ENCODE data around the gene SPAG4. TPM values are rescaled to one million over a fixed set of nuclear protein-coding genes. Genes with fewer than 3 reads are reported as not detected.
A peak's percentile ranks its signal among the peaks of the same experiment; 100 is the strongest.

The SPAG4 gene
- total and polyA plus RNA-seq, 10 of the 15 experiments (the other 5 are each of a cell fraction or from before 2014, with no cell fraction given) = 0.90 to 12.5 (median 2.4) TPM

- 26% methylated on average over 4 of the region's 4 CpGs for WGBS (ENCODE audit: insufficient coverage, insufficient replicate concordance, low lambda C conversion rate, missing lambda C conversion rate)
- in situ Hi-C loops (cut with MboI) (no loop called here), intact Hi-C loops (cut with micrococcal nuclease; ENCODE audit: unreplicated experiment) (loop anchor here (5.0 kb wide), 1 partner anchor 93 kb away; the partner anchor contains the start of genes NFS1 and ROMO1)
- FAIRE-seq = no peak
- Histone ChIP-seq H3K4me2 (ENCODE audit: control insufficient read depth, insufficient read depth) (no peak overlapping the region), H3K9me3 (replicated peaks; ENCODE audit: control insufficient read depth, insufficient read depth, low read length) (no peaks in the 10 kb centered on the region), H3K9ac (ENCODE audit: control insufficient read depth, insufficient read depth, low read length) (no peak overlapping the region), H3K27ac (ENCODE audit: control insufficient read depth, insufficient read depth) (no peak overlapping the region), H3K27me3 (replicated peaks in 1 of 2; ENCODE audit: control insufficient read depth in 2 of 2, insufficient read depth in 2 of 2, low read length in 1 of 2) (peaks cover 9 to 11% of the 10 kb centered on the region in 2 experiments; a peak in 3 of 4 replicates), H4K20me1 (ENCODE audit: control insufficient read depth, insufficient read depth) (no peaks in the 10 kb centered on the region), H3K79me2 (ENCODE audit: control insufficient read depth, insufficient read depth, low read length) (no peaks in the 10 kb centered on the region), H2AFZ (ENCODE audit: control insufficient read depth, low read depth, low read length) (no peak overlapping the region), H3K36me3 (ENCODE audit: control insufficient read depth in 2 of 2, insufficient read depth in 2 of 2, low read length in 1 of 2) (no peaks in the 10 kb centered on the region), H3K4me1 (ENCODE audit: control insufficient read depth, insufficient read depth, low read length) (peaks cover 19% of the 10 kb centered on the region), H3K4me3 (no peak overlapping the region)
- peak; percentile 42 for ATAC-seq
- RAD21 ChIA-PET (ENCODE audit: unreplicated experiment) = interaction anchor here (0.5 to 1.0 kb wide), 2 partner anchors 13 to 49 kb away, joined by 4 read pairs; no protein-coding TSS in a partner anchor
- SMC1A ChIA-PET (ENCODE audit: uncharacterized antibody, unreplicated experiment) = interaction anchor here (0.7 to 2.0 kb wide), 6 partner anchors 13 to 141 kb away, joined by 3 to 6 read pairs (median 3); no protein-coding TSS in a partner anchor
- POLR2A ChIA-PET = interaction anchor here (0.5 to 2.0 kb wide), 2 partner anchors 14 to 138 kb away, joined by 4 read pairs; no protein-coding TSS in a partner anchor
- peak; percentile 24 to 52 (median 42) for TF ChIP-seq CTCF (IDR thresholded peaks at IDR 0.05 in 2 of 3, conservative IDR thresholded peaks at IDR 0.05 in 1 of 3; ENCODE audit: control insufficient read depth in 2 of 3, extremely low read depth in 1 of 3, insufficient read depth in 1 of 3, low read depth in 3 of 3, low read length in 3 of 3)
- no peak for TF ChIP-seq GABPA (IDR thresholded peaks at IDR 0.05; ENCODE audit: low read depth)
- no TSS peak for BruUV-seq (replicated peaks)
- DNase-seq (ENCODE audit: low read depth, low spot score) = no peak
- CTCF ChIA-PET = interaction anchor here (0.5 to 3.8 kb wide), 12 partner anchors 8 to 141 kb away, joined by 3 to 27 read pairs (median 4); partner anchors contain the start of gene SPAG4
These were observed 11.2 kb upstream of the SPAG4 start for GRCh38 chr20:35604449-35604747.

GRCh38 chr20:35606127-35606526 is 9.5 kb upstream of the SPAG4 start:
- in situ Hi-C loops (cut with MboI) (no loop called here), intact Hi-C loops (cut with micrococcal nuclease; ENCODE audit: unreplicated experiment) (no loop called here)
- no TSS peak for BruUV-seq (replicated peaks)
- ATAC-seq (no peak), DNase-seq (ENCODE audit: low read depth, low spot score) (no peak), FAIRE-seq (no peak)
- SMC1A ChIA-PET (ENCODE audit: uncharacterized antibody, unreplicated experiment) = interaction anchor here (1.0 kb wide), 1 partner anchor 54 kb away, joined by 4 read pairs; no protein-coding TSS in a partner anchor
- H4K20me1 ChIP-seq (ENCODE audit: control insufficient read depth, insufficient read depth) = no peaks in the 10 kb centered on the region
- POLR2A ChIA-PET = interaction anchor here (2.0 kb wide), 1 partner anchor 13 kb away, joined by 4 read pairs; no protein-coding TSS in a partner anchor
- peaks cover 3% of the 10 kb centered on the region in 2 experiments; a peak in 3 of 4 replicates for H3K27me3 ChIP-seq (replicated peaks in 1 of 2; ENCODE audit: control insufficient read depth in 2 of 2, insufficient read depth in 2 of 2, low read length in 1 of 2)
- H3K4me3 ChIP-seq = no peak overlapping the region
- RAD21 ChIA-PET (ENCODE audit: unreplicated experiment) = interaction anchor here (1.1 kb wide), 1 partner anchor 9 kb away, joined by 3 read pairs; the partner anchor contains the start of gene SPAG4
- H3K79me2 ChIP-seq (ENCODE audit: control insufficient read depth, insufficient read depth, low read length) = no peaks in the 10 kb centered on the region
- H3K4me2 ChIP-seq (ENCODE audit: control insufficient read depth, insufficient read depth) = no peak overlapping the region
- H3K9me3 ChIP-seq (replicated peaks; ENCODE audit: control insufficient read depth, insufficient read depth, low read length) = no peaks in the 10 kb centered on the region
- no peak overlapping the region for H2AFZ ChIP-seq (ENCODE audit: control insufficient read depth, low read depth, low read length)
- CTCF ChIA-PET = interaction anchor here (1.0 to 3.8 kb wide), 6 partner anchors 13 to 348 kb away, joined by 3 to 27 read pairs (median 3); partner anchors contain the start of gene SCAND1
- H3K9ac ChIP-seq (ENCODE audit: control insufficient read depth, insufficient read depth, low read length) = no peak overlapping the region
- WGBS (ENCODE audit: insufficient coverage, insufficient replicate concordance, low lambda C conversion rate, missing lambda C conversion rate) = 54% methylated on average over 4 of the region's 4 CpGs
- H3K27ac ChIP-seq (ENCODE audit: control insufficient read depth, insufficient read depth) = no peak overlapping the region
- no peaks in the 10 kb centered on the region for H3K36me3 ChIP-seq (ENCODE audit: control insufficient read depth in 2 of 2, insufficient read depth in 2 of 2, low read length in 1 of 2)
- peaks cover 20% of the 10 kb centered on the region for H3K4me1 ChIP-seq (ENCODE audit: control insufficient read depth, insufficient read depth, low read length)
- TF ChIP-seq ZSCAN29 (IDR thresholded peaks at IDR 0.05) (no peak), EZH2 (IDR thresholded peaks at IDR 0.05; ENCODE audit: borderline replicate concordance, control insufficient read depth, low read depth, low read length) (no peak), SPI1 (IDR thresholded peaks at IDR 0.05; ENCODE audit: borderline replicate concordance, insufficient read depth, low read depth, low read length) (no peak), ZNF622 (IDR thresholded peaks at IDR 0.05) (no peak), BRCA1 (IDR thresholded peaks at IDR 0.05; ENCODE audit: low read depth, low read length) (no peak), MTA3 (IDR thresholded peaks at IDR 0.05; ENCODE audit: borderline replicate concordance, low read length) (no peak), CBFB (IDR thresholded peaks at IDR 0.05; ENCODE audit: low read depth) (no peak), ZNF592 (IDR thresholded peaks at IDR 0.05) (no peak), STAT1 (conservative IDR thresholded peaks at IDR 0.05) (no peak)

Measured in GM12878 (cell line).